AG08395 (cell line): Measurements from ENCODE around the gene CAPN7.
A peak's percentile ranks its signal among the peaks of the same experiment; 100 is the strongest.

Experiments used
- DNase-seq: peaks from one replicate; pipeline ENCODE4 v3.0.0; 2012; ENCODE audit warnings: mixed read lengths, low spot score

CAPN7 gene

GRCh38 chr3:15298504-15298903, 92.5 kb downstream of the CAPN7 start:
- DNase-seq: no peak

- no peak for DNase-seq
Measured at GRCh38 chr3:15299036-15299435, 93.0 kb downstream of the CAPN7 start.

- peak; percentile 83 for DNase-seq
Measured at GRCh38 chr3:15300323-15301078, 94.5 kb downstream of the CAPN7 start.

GRCh38 chr3:15301761-15302160, 95.7 kb downstream of the CAPN7 start:
- no peak for DNase-seq
